Measurements from ENCODE around the gene FAM120A.

FAM120A gene

GRCh38 chr9:93475108-93475507, 23.6 kb downstream of the FAM120A start:
- TF ChIP-seq POLR2AphosphoS5 (IDR thresholded peaks at IDR 0.05; ENCODE audit: low read depth, low read length) (no peak), FOXP2 (optimal IDR thresholded peaks at IDR 0.05; ENCODE audit: borderline replicate concordance, extremely low read depth, extremely low read length, insufficient read depth) (no peak), TAF1 (IDR thresholded peaks at IDR 0.05; ENCODE audit: borderline replicate concordance, insufficient read depth, low read length) (no peak), REST (IDR thresholded peaks at IDR 0.05; ENCODE audit: insufficient read depth in 1 of 2, low read depth in 2 of 2, low read length in 2 of 2) (no peak), SIN3A (IDR thresholded peaks at IDR 0.05; ENCODE audit: borderline replicate concordance, insufficient read depth, low read length) (no peak)

- TF ChIP-seq POLR2AphosphoS5 (IDR thresholded peaks at IDR 0.05; ENCODE audit: low read depth, low read length) (no peak), FOXP2 (optimal IDR thresholded peaks at IDR 0.05; ENCODE audit: borderline replicate concordance, extremely low read depth, extremely low read length, insufficient read depth) (no peak), SIN3A (IDR thresholded peaks at IDR 0.05; ENCODE audit: borderline replicate concordance, insufficient read depth, low read length) (no peak), REST (IDR thresholded peaks at IDR 0.05; ENCODE audit: insufficient read depth in 1 of 2, low read depth in 2 of 2, low read length in 2 of 2) (no peak), TAF1 (IDR thresholded peaks at IDR 0.05; ENCODE audit: borderline replicate concordance, insufficient read depth, low read length) (no peak)
Observed at GRCh38 chr9:93475856-93476255, 24.4 kb downstream of the FAM120A start.

- TF ChIP-seq TAF1 (IDR thresholded peaks at IDR 0.05; ENCODE audit: borderline replicate concordance, insufficient read depth, low read length) (no peak), REST (IDR thresholded peaks at IDR 0.05; ENCODE audit: insufficient read depth in 1 of 2, low read depth in 2 of 2, low read length in 2 of 2) (no peak), SIN3A (IDR thresholded peaks at IDR 0.05; ENCODE audit: borderline replicate concordance, insufficient read depth, low read length) (no peak), POLR2AphosphoS5 (IDR thresholded peaks at IDR 0.05; ENCODE audit: low read depth, low read length) (no peak)
Observed at GRCh38 chr9:93476924-93477323, 25.4 kb downstream of the FAM120A start.

- no peak for TF ChIP-seq POLR2AphosphoS5 (IDR thresholded peaks at IDR 0.05; ENCODE audit: low read depth, low read length)
- no peak for TF ChIP-seq SIN3A (IDR thresholded peaks at IDR 0.05; ENCODE audit: borderline replicate concordance, insufficient read depth, low read length)
- TF ChIP-seq TAF1 (IDR thresholded peaks at IDR 0.05; ENCODE audit: borderline replicate concordance, insufficient read depth, low read length), result no peak
Observed at GRCh38 chr9:93477397-93477796, 25.9 kb downstream of the FAM120A start.

GRCh38 chr9:93479726-93480125, 28.2 kb downstream of the FAM120A start:
- no peak for TF ChIP-seq TAF1 (IDR thresholded peaks at IDR 0.05; ENCODE audit: borderline replicate concordance, insufficient read depth, low read length)

- TF ChIP-seq TAF1 (IDR thresholded peaks at IDR 0.05; ENCODE audit: borderline replicate concordance, insufficient read depth, low read length), result no peak
Observed at GRCh38 chr9:93480262-93480661, 28.8 kb downstream of the FAM120A start.

- no peak for TF ChIP-seq POLR2AphosphoS5 (IDR thresholded peaks at IDR 0.05; ENCODE audit: low read depth, low read length)
- no peak for TF ChIP-seq FOXP2 (optimal IDR thresholded peaks at IDR 0.05; ENCODE audit: borderline replicate concordance, extremely low read depth, extremely low read length, insufficient read depth)
- TF ChIP-seq SIN3A (IDR thresholded peaks at IDR 0.05; ENCODE audit: borderline replicate concordance, insufficient read depth, low read length), result no peak
- TF ChIP-seq TAF1 (IDR thresholded peaks at IDR 0.05; ENCODE audit: borderline replicate concordance, insufficient read depth, low read length), result no peak
- TF ChIP-seq REST (IDR thresholded peaks at IDR 0.05; ENCODE audit: insufficient read depth in 1 of 2, low read depth in 2 of 2, low read length in 2 of 2), result no peak
Observed at GRCh38 chr9:93480728-93481324, 29.3 kb downstream of the FAM120A start.

Data from PFSK-1 (cell line).